ENCODE results near the gene GPR89B.
A peak's percentile ranks its signal among the peaks of the same experiment; 100 is the strongest.
"Not testable (repeated sequence)": the region's sequence is repeated elsewhere in the genome, so short reads cannot be mapped to it uniquely, and the experiment has no call there.

Gene GPR89B

GRCh38 chr1:148037850-148038461, 109.7 kb downstream of the GPR89B start:
- H3K36me3 Mint-ChIP-seq, result peaks cover 14% of the 10 kb centered on the region
- not testable (repeated sequence) for DNase-seq (ENCODE audit: low spot score in 2 of 2); H3K9me3 Mint-ChIP-seq; H3K4me1 Mint-ChIP-seq
- ATAC-seq, result peak; percentile 29
- peak overlapping the region; percentile 96 for H3K27ac Mint-ChIP-seq
- H3K4me3 Mint-ChIP-seq, result peak overlapping the region; percentile 67

- DNase-seq (ENCODE audit: low spot score in 2 of 2) (peak; percentile 42 to 89), ATAC-seq (peak; percentile 91)
- not testable (repeated sequence) for H3K9me3 Mint-ChIP-seq, H3K4me1 Mint-ChIP-seq
- Mint-ChIP-seq H3K4me3 (peak overlapping the region; percentile 67), H3K36me3 (peaks cover 14% of the 10 kb centered on the region), H3K27ac (peak overlapping the region; percentile 96)
Observed at GRCh38 chr1:148038462-148039333, 110.5 kb downstream of the GPR89B start.
